Upper lobe of right lung (tissue), 1 donor: ENCODE measurements around the gene SUSD6. TPM values are rescaled to one million over a fixed set of nuclear protein-coding genes. Genes with fewer than 3 reads are reported as not detected.

ENCODE experiments used
- ATAC-seq: fragments of 200-7000 bp; cut with Tn5 transposase; one replicate; pipeline ENCODE4 v1.9.1; 2020; ENCODE audit warnings: mild to moderate bottlenecking, moderate library complexity
- DNase-seq: peaks from one replicate; pipeline ENCODE4 v3.0.0-alpha.2; 2020
- H3K27ac ChIP-seq: fragments of 200-600 bp; one replicate; pipeline ENCODE4 v1.8.0; 2022
- H3K27me3 ChIP-seq: fragments of 200-600 bp; one replicate; pipeline ENCODE4 v1.8.0; 2022; ENCODE audit warnings: mild to moderate bottlenecking
- H3K36me3 ChIP-seq: fragments of 200-600 bp; one replicate; pipeline ENCODE4 v1.8.0; 2022
- H3K4me1 ChIP-seq: fragments of 200-600 bp; one replicate; pipeline ENCODE4 v1.8.0; 2022
- H3K4me3 ChIP-seq: fragments of 200-600 bp; one replicate; pipeline ENCODE4 v1.8.0; 2022; ENCODE audit warnings: mild to moderate bottlenecking
- H3K9me3 ChIP-seq: fragments of 200-600 bp; one replicate; pipeline ENCODE4 v1.8.0; 2022
- intact Hi-C: fragments of 100-400 bp; cut with DNase I; formaldehyde crosslinking; loops from one replicate; pipeline ENCODE4 v1.11.0; 2022
- total RNA-seq: library from RNA; stranded (reverse); fragmentation: NEBNext Ultra II Directional; extraction: Animal tissue kit (Norgen Biotek cat#: 25700); gene quantifications from one replicate; pipeline ENCODE4 v1.2.1, GENCODE V29; 2021
- TF ChIP-seq, protein P1 (sequence below): fragments of 200-600 bp; IDR thresholded peaks from one replicate; pipeline ENCODE4 v1.8.0; 2022; ENCODE audit warnings: antibody characterized with exemption
- donor health status: DM: no; HTN: yes; CAD: no; lungs with severe emphysema.

The SUSD6 gene
- total RNA-seq, 1 donor from 2014 or later, result 87.5 TPM

DNA sequence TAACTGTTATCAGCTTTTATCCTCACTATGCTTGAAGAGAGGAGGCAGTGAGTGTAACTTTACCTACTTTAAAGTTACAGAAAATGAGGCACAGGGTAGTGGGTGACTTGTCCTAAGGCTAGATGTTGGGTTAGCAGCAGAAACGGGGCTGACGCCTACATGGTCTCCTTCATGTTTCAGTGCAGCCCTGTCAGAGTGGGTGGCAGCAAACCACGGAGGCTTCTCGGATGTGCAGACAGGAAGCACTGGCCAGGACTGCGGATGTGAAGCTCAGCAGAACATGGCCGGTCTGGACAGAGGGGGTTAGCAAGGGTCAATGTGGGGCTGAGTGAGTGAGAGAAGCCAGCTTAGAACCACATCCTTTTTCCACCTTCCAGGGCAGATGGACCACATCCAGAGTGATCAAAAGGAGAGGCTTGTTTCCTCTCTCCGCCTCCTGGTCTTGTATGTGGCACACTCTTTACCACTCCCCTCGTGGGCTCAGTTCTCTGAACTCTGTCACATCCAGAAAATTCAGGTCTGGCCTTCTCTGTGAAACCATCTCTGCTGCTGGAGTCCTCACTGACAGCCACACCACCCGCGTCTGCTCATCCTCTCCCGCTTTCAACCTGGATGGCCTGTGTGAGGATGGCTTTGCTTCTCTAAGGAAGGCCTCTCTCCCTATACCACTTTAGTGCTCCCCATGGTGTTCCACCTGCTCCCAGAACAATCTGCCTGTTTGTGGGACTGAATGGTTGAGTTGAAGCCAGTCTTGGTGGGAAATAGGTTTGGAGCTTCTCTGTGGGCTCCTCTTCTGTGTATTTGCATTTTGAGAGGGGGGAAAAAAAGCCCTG is 14.1 kb downstream of the SUSD6 start:
- intact Hi-C loops, result no loop called here
- peak; percentile 83 for DNase-seq
- H3K4me1 ChIP-seq, result peaks cover 75% of the 10 kb centered on the region
- no peak overlapping the region for H3K4me3 ChIP-seq
- H3K27ac ChIP-seq, result peak overlapping the region; percentile 20
- ATAC-seq, result peak; percentile 96
- no peaks in the 10 kb centered on the region for H3K9me3 ChIP-seq
- no peaks in the 10 kb centered on the region for H3K36me3 ChIP-seq
- TF ChIP-seq, protein P1, sequence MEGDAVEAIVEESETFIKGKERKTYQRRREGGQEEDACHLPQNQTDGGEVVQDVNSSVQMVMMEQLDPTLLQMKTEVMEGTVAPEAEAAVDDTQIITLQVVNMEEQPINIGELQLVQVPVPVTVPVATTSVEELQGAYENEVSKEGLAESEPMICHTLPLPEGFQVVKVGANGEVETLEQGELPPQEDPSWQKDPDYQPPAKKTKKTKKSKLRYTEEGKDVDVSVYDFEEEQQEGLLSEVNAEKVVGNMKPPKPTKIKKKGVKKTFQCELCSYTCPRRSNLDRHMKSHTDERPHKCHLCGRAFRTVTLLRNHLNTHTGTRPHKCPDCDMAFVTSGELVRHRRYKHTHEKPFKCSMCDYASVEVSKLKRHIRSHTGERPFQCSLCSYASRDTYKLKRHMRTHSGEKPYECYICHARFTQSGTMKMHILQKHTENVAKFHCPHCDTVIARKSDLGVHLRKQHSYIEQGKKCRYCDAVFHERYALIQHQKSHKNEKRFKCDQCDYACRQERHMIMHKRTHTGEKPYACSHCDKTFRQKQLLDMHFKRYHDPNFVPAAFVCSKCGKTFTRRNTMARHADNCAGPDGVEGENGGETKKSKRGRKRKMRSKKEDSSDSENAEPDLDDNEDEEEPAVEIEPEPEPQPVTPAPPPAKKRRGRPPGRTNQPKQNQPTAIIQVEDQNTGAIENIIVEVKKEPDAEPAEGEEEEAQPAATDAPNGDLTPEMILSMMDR, result no peak
- H3K27me3 ChIP-seq, result no peaks in the 10 kb centered on the region

DNA sequence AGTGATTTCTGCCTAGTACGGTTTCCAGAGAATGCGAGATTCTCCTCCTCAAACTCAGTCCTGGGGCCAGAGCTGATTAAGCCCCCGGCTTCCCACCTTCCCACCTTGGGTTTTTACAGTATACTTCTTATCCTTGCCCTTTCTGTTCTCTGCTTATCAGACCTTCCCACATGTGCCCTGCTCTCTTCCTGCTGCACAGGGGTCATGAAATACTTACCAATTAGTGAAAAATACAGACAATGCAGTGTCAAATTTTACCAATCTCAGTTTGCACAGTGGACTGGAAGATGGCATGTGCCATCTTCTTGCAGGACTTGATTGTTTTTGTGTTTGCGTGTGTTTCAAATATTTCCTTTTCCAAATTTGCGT is 14.7 kb downstream of the SUSD6 start:
- Histone ChIP-seq H3K4me3 (no peak overlapping the region), H3K9me3 (no peaks in the 10 kb centered on the region), H3K36me3 (no peaks in the 10 kb centered on the region), H3K27ac (peak overlapping the region; percentile 20), H3K27me3 (no peaks in the 10 kb centered on the region), H3K4me1 (peaks cover 75% of the 10 kb centered on the region)
- intact Hi-C loops, result no loop called here
- ATAC-seq, result no peak
- DNase-seq, result no peak
- TF ChIP-seq, protein P1, result no peak

DNA sequence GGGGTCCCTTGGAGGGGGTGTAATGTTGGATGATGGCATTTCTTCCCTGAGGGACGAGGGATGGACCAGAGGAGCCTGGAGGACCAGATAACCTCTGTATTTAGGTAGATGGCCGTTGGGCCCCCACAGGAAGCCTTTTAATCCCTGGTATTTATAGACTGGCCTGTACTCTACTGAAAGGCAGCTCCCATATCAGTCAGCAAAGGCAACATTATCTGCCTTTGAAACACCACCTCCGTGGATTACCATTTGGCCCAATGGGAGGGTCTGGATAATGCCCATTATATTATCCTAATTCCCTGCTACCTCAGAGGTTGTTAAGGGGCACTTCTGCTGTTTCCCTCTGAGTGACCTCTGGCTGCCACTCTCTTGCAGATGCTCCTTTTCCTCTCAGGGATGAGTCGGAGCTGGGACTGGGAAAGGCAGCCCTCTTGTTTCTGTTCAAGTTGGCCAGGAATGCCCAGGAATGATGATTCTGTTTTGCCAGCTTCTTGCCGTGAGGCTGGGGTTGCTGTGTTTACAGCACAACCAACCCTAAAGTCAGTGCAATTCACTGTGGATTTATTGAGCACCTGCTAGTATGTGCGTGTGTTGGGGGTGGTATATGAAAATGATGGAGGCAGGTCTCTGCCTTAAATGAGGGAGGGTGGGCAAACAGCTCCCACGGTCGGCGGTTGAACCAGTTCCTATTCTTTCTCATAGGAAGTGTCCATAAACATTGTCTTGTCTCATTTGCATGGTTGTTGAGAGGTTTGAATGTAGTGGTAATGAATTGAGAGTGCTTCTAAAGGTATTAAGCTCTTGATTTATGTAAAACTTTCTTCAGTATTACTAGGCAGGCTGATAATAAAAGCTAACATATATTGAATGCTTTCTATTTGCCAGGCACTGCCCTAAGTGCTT is 18.1 kb downstream of the SUSD6 start:
- Histone ChIP-seq H3K27ac (no peak overlapping the region), H3K27me3 (no peaks in the 10 kb centered on the region), H3K9me3 (no peaks in the 10 kb centered on the region), H3K36me3 (no peaks in the 10 kb centered on the region), H3K4me1 (peaks cover 84% of the 10 kb centered on the region), H3K4me3 (no peak overlapping the region)
- intact Hi-C loops, result no loop called here
- TF ChIP-seq, protein P1, result no peak
- DNase-seq (no peak), ATAC-seq (no peak)

DNA sequence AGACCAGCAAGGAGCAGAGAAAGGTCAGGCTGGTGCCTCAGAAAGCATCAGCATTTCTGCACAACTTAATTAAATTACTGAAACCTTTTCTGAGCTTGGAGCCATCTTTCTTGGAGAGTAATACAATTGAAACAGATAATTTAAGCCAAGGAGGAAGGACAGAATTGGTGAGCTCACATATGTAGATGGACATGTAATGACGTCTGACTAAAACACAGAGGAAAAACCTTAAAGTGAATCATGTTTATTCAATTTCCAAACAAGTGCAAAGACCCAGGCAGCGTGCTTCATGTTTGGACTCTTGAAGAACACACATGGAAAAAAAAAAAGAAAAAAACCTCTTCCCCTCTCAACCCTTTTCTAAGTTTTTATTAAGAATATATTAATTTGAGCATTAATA is 19.0 kb downstream of the SUSD6 start:
- peaks cover 84% of the 10 kb centered on the region for H3K4me1 ChIP-seq
- no peaks in the 10 kb centered on the region for H3K27me3 ChIP-seq
- no peak overlapping the region for H3K27ac ChIP-seq
- ATAC-seq, result no peak
- intact Hi-C loops, result no loop called here
- no peaks in the 10 kb centered on the region for H3K9me3 ChIP-seq
- no peak for DNase-seq
- TF ChIP-seq, protein P1, result no peak
- H3K36me3 ChIP-seq, result no peaks in the 10 kb centered on the region
- no peak overlapping the region for H3K4me3 ChIP-seq

DNA sequence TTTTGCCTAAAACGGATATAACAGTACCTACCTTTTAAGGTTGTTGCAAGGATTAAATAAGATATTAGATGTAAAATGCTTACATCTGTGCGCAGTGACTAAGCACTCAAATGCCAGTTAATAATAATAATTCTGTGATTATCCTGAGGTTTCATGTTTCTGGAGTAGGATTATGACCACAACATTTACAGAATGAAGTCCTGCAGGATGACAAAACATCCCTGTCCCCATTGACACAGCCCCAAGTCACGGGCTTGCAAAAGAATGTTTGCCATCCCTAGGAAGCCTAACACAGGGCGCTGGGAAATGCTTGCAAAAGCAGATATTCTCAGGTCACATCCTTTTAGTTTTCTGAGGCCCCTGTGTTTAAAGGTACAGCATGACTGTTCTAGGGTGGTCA is 20.1 kb downstream of the SUSD6 start:
- Histone ChIP-seq H3K4me1 (peaks cover 84% of the 10 kb centered on the region), H3K36me3 (no peaks in the 10 kb centered on the region), H3K27me3 (no peaks in the 10 kb centered on the region), H3K9me3 (no peaks in the 10 kb centered on the region), H3K4me3 (no peak overlapping the region), H3K27ac (no peak overlapping the region)
- ATAC-seq, result no peak
- TF ChIP-seq, protein P1, result no peak
- DNase-seq, result no peak
- intact Hi-C loops, result no loop called here
